NCI-H1092 treated with DMSO at 0.1 percent for 48 hours (cell line): ENCODE measurements around the gene TGFB2.

Experiments used
- DNase-seq: peaks from one replicate; lab custom pipeline; 2025; lab: John Stamatoyannopoulos, UW

The TGFB2 gene

GRCh38 chr1:218384581-218384993, 39.5 kb downstream of the TGFB2 start:
- DNase-seq: peak; percentile 42

- DNase-seq: no peak
Observed at GRCh38 chr1:218388591-218388990, 43.5 kb downstream of the TGFB2 start.

- DNase-seq: no peak
Observed at GRCh38 chr1:218390618-218391017, 45.5 kb downstream of the TGFB2 start.

- DNase-seq: no peak
Observed at GRCh38 chr1:218392780-218393179, 47.6 kb downstream of the TGFB2 start.

- peak; percentile 52 for DNase-seq
Observed at GRCh38 chr1:218394416-218394815, 49.3 kb downstream of the TGFB2 start.

- DNase-seq: no peak
Observed at GRCh38 chr1:218394989-218395388, 49.9 kb downstream of the TGFB2 start.

GRCh38 chr1:218395916-218396315, 50.8 kb downstream of the TGFB2 start:
- DNase-seq: no peak

- DNase-seq: no peak
Observed at GRCh38 chr1:218397752-218398339, 52.7 kb downstream of the TGFB2 start.

- DNase-seq: no peak
Observed at GRCh38 chr1:218400624-218401023, 55.5 kb downstream of the TGFB2 start.

- no peak for DNase-seq
Observed at GRCh38 chr1:218401441-218401997, 56.4 kb downstream of the TGFB2 start.

GRCh38 chr1:218401998-218402785, 57.1 kb downstream of the TGFB2 start:
- DNase-seq: peak; percentile 90

- peak; percentile 90 for DNase-seq
Observed at GRCh38 chr1:218402786-218403120, 57.6 kb downstream of the TGFB2 start.

- no peak for DNase-seq
Observed at GRCh38 chr1:218403300-218403699, 58.2 kb downstream of the TGFB2 start.

- no peak for DNase-seq
Observed at GRCh38 chr1:218407630-218408029, 62.5 kb downstream of the TGFB2 start.

GRCh38 chr1:218408135-218408534, 63.0 kb downstream of the TGFB2 start:
- DNase-seq: no peak

- DNase-seq: no peak
Observed at GRCh38 chr1:218408942-218409341, 63.8 kb downstream of the TGFB2 start.

- no peak for DNase-seq
Observed at GRCh38 chr1:218409946-218410510, 64.9 kb downstream of the TGFB2 start.

GRCh38 chr1:218411101-218411500, 66.0 kb downstream of the TGFB2 start:
- DNase-seq: no peak

GRCh38 chr1:218412171-218412570, 67.0 kb downstream of the TGFB2 start:
- no peak for DNase-seq

- DNase-seq: no peak
Observed at GRCh38 chr1:218413179-218413578, 68.0 kb downstream of the TGFB2 start.

GRCh38 chr1:218414060-218414728, 69.1 kb downstream of the TGFB2 start:
- DNase-seq: no peak

GRCh38 chr1:218415726-218416125, 70.6 kb downstream of the TGFB2 start:
- DNase-seq: no peak

GRCh38 chr1:218421531-218421930, 76.4 kb downstream of the TGFB2 start:
- no peak for DNase-seq
